Kidney (tissue), 14 donors: ENCODE measurements around the gene ACADL. TPM values are rescaled to one million over a fixed set of nuclear protein-coding genes. Genes with fewer than 3 reads are reported as not detected.

Source experiments
- DNase-seq, 5 donors: peaks; one replicate each; pipeline ENCODE4 v3.0.0-alpha.2; 2013 to 2020
- FAIRE-seq: peaks from 2 replicates; lab custom pipeline; 2012; peaks lifted over from hg19 to GRCh38; lab: Jason Lieb, UNC
- H3K27ac ChIP-seq, 2 donors: one replicate each; pipeline ENCODE4 v1.7.0; 2013; ENCODE audit warnings: low read depth in 2 of 2, low read length in 2 of 2, inconsistent platforms in 1 of 2
- H3K27me3 ChIP-seq: one replicate; pipeline ENCODE4 v1.7.1; 2013; ENCODE audit warnings: low read length, inconsistent platforms; ENCODE audit not compliant: control insufficient read depth, insufficient read depth
- H3K36me3 ChIP-seq, 3 donors: one replicate each; pipeline versions ENCODE4 v1.7.0 to v1.7.1; 2013; ENCODE audit warnings: low read length in 3 of 3, control low read depth in 1 of 3, inconsistent platforms in 1 of 3; ENCODE audit not compliant: insufficient read depth in 3 of 3, control insufficient read depth in 2 of 3
- H3K4me1 ChIP-seq, 3 donors: one replicate each; pipeline versions ENCODE4 v1.7.0 to v1.7.1; 2013; ENCODE audit warnings: low read length in 3 of 3, inconsistent platforms in 1 of 3, low read depth in 1 of 3; ENCODE audit not compliant: control insufficient read depth in 2 of 3, insufficient read depth in 2 of 3
- H3K4me3 ChIP-seq, 3 donors: one replicate each; pipeline versions ENCODE4 v1.7.0 to v1.8.1; 2013; ENCODE audit warnings: low read length in 3 of 3, control low read depth in 1 of 3, inconsistent platforms in 1 of 3
- H3K9ac ChIP-seq, 3 donors: one replicate each; pipeline versions ENCODE4 v1.7.0 to v1.7.1; 2013; ENCODE audit warnings: low read length in 3 of 3, control low read depth in 1 of 3, inconsistent platforms in 1 of 3
- H3K9me3 ChIP-seq, 3 donors: one replicate each; pipeline versions ENCODE4 v1.7.0 to v1.7.1; 2013; ENCODE audit warnings: low read length in 3 of 3, control low read depth in 1 of 3, inconsistent platforms in 1 of 3; ENCODE audit not compliant: control insufficient read depth in 2 of 3, insufficient read depth in 1 of 3
- intact Hi-C: fragments of 100-400 bp; cut with DNase I; formaldehyde crosslinking; loops from one replicate; pipeline ENCODE4 v1.11.1; 2022
- polyA plus RNA-seq: library from polyadenylated mRNA; stranded (reverse); fragments of 350-450 nt; fragmentation: Illumina TruSeq; extraction: RNeasy Lipid Tissue Mini Kit (QIAGEN cat#74804); gene quantifications from one replicate; pipeline ENCODE4 v1.2.3, GENCODE V29; 2014; ENCODE audit warnings: low read depth, low replicate concordance; ENCODE audit not compliant: insufficient read depth
- total RNA-seq: library from RNA; stranded (reverse); fragmentation: NEBNext Ultra II Directional; extraction: Animal tissue kit (Norgen Biotek cat#: 25700); gene quantifications from one replicate; pipeline ENCODE4 v1.2.1, GENCODE V29; 2021
- TF ChIP-seq, protein P1 (sequence below): IDR thresholded peaks from 3 replicates; pipeline ENCODE4 v1.5.1; 2012; ENCODE audit warnings: mild to moderate bottlenecking, moderate library complexity, borderline replicate concordance; ENCODE audit not compliant: insufficient read depth; ENCODE audit errors: extremely low read depth
- donor health status: control.
- donor health status: control.
- donor health status: control.
- donor health status: control.
- donor health status: control.
- donor health status: DM: yes; HTN: yes; CAD: no.
- donor health status: Normal renal cell carcinoma (clear cell type).

Gene ACADL
- total and polyA plus RNA-seq, 2 donors from 2014 or later: 15.7 to 21.1 TPM

DNA sequence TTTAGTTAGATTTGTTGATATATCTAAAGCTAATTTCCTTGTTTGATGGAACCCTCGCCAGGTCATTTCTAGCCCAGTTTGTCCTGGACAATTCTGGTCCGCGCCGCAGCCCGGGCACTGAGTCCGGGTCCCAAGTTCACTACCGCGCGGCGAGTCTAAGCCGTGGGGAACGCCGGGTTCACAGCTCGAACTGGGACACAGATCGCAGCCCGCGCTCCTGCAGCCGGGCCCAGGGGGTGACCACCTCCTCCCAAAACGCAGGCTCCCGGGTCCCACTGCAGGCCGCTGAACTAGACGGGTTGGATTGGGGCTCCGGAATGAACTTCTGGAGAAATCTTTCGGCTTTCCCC lies 681 bp downstream of the ACADL start:
- intact Hi-C loops: no loop called here
- FAIRE-seq (no peak), DNase-seq (peak in 3 of 5 donors; percentile 27 to 79 (median 41))
- Histone ChIP-seq H3K27ac (peak overlapping the region; percentile 89 to 93), H3K4me1 (peaks cover 0 to under 1% (median 0%) of the 10 kb centered on the region in 3 donors), H3K27me3 (peaks cover 2% of the 10 kb centered on the region), H3K36me3 (no peaks in the 10 kb centered on the region), H3K9me3 (no peaks in the 10 kb centered on the region), H3K9ac (peak overlapping the region in 2 of 3 donors; percentile 66 to 83), H3K4me3 (peak overlapping the region; percentile 57 to 84 (median 77))
- TF ChIP-seq, protein P1, sequence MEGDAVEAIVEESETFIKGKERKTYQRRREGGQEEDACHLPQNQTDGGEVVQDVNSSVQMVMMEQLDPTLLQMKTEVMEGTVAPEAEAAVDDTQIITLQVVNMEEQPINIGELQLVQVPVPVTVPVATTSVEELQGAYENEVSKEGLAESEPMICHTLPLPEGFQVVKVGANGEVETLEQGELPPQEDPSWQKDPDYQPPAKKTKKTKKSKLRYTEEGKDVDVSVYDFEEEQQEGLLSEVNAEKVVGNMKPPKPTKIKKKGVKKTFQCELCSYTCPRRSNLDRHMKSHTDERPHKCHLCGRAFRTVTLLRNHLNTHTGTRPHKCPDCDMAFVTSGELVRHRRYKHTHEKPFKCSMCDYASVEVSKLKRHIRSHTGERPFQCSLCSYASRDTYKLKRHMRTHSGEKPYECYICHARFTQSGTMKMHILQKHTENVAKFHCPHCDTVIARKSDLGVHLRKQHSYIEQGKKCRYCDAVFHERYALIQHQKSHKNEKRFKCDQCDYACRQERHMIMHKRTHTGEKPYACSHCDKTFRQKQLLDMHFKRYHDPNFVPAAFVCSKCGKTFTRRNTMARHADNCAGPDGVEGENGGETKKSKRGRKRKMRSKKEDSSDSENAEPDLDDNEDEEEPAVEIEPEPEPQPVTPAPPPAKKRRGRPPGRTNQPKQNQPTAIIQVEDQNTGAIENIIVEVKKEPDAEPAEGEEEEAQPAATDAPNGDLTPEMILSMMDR: no peak

- Histone ChIP-seq H3K36me3 (no peaks in the 10 kb centered on the region), H3K27me3 (no peaks in the 10 kb centered on the region), H3K9ac (no peak overlapping the region), H3K9me3 (no peaks in the 10 kb centered on the region), H3K4me1 (no peaks in the 10 kb centered on the region), H3K4me3 (no peak overlapping the region), H3K27ac (no peak overlapping the region)
- FAIRE-seq (no peak), DNase-seq (no peak)
- TF ChIP-seq, protein P1: no peak
- intact Hi-C loops: no loop called here
Observed at GRCh38 chr2:210215120-210215519, 10.1 kb downstream of the ACADL start.

GRCh38 chr2:210210185-210210584 lies 15.1 kb downstream of the ACADL start:
- FAIRE-seq: peak; percentile 15
- H3K4me1 ChIP-seq: no peaks in the 10 kb centered on the region
- intact Hi-C loops: no loop called here
- no peak for DNase-seq
- TF ChIP-seq, protein P1: no peak
- H3K4me3 ChIP-seq: no peak overlapping the region
- no peaks in the 10 kb centered on the region for H3K36me3 ChIP-seq
- H3K27me3 ChIP-seq: no peaks in the 10 kb centered on the region
- no peak overlapping the region for H3K9ac ChIP-seq
- H3K27ac ChIP-seq: no peak overlapping the region
- H3K9me3 ChIP-seq: no peaks in the 10 kb centered on the region

GRCh38 chr2:210207929-210208328 lies 17.3 kb downstream of the ACADL start:
- TF ChIP-seq, protein P1: no peak
- intact Hi-C loops: no loop called here
- FAIRE-seq: no peak

More at GRCh38 chr2:210207929-210208328, 17.3 kb downstream of the ACADL start:
- H3K36me3 ChIP-seq: no peaks in the 10 kb centered on the region
- no peak overlapping the region for H3K9ac ChIP-seq
- no peak for DNase-seq
- no peaks in the 10 kb centered on the region for H3K4me1 ChIP-seq
- H3K27ac ChIP-seq: no peak overlapping the region
- no peak overlapping the region for H3K4me3 ChIP-seq
- no peaks in the 10 kb centered on the region for H3K9me3 ChIP-seq
- no peaks in the 10 kb centered on the region for H3K27me3 ChIP-seq
